NT2/D1 (cell line): ENCODE measurements around the gene ST6GALNAC2.

Experiments
- SUZ12 ChIP-seq: IDR thresholded peaks from 2 replicates; pipeline ENCODE4 v1.6.1; 2011; ENCODE audit not compliant: insufficient read length, insufficient read depth; ENCODE audit errors: extremely low read depth
- YY1 ChIP-seq: IDR thresholded peaks from 2 replicates; pipeline ENCODE4 v1.6.1; 2011; ENCODE audit not compliant: insufficient read length, insufficient read depth
- ZNF274 ChIP-seq: IDR thresholded peaks from 2 replicates; pipeline ENCODE4 v1.6.1; 2011; ENCODE audit warnings: mild to moderate bottlenecking, low read depth, low read length

DNA sequence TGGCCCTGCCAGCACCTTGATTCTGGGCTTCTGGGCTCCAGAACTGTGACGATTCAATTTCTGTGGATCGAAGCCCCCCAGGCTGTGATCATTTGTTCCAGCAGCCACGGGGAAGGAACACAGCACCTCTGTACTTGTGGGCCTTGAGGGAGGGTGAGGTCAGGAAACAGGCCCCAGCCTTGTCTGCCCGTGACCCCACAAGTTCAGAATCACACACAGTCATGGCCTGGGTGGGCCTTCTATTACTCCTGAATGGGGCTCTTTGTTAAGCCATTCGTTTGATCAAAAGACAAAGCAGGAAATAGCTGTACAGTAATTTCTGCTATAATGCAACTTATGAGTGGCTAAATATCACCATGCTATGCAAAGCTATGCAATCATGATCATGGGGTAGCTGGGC is 10.1 kb downstream of the ST6GALNAC2 start:
- TF ChIP-seq YY1 (no peak), SUZ12 (no peak), ZNF274 (no peak)
